ENCODE data around the gene CD226.

Gene CD226

DNA sequence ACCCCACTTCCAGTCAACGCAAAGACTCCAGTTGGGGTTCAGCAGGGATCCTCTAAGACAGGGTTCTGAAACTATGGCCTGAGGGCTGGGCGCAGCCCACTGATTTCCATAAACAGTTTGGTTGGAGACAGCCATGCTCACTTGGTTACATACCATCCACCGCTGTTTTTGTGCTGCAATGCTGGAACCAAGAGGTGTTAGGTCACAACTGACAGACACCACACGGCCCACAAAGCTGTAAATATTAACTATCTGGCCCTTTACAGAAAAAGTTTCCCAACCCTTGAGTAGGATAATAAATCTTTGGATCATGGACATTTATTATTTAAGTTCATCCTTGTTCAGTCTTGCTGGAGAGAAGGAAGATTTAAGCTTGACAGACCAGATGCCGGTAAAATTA lies 8.4 kb upstream of the CD226 start:
- no peak for DNase-seq

DNA sequence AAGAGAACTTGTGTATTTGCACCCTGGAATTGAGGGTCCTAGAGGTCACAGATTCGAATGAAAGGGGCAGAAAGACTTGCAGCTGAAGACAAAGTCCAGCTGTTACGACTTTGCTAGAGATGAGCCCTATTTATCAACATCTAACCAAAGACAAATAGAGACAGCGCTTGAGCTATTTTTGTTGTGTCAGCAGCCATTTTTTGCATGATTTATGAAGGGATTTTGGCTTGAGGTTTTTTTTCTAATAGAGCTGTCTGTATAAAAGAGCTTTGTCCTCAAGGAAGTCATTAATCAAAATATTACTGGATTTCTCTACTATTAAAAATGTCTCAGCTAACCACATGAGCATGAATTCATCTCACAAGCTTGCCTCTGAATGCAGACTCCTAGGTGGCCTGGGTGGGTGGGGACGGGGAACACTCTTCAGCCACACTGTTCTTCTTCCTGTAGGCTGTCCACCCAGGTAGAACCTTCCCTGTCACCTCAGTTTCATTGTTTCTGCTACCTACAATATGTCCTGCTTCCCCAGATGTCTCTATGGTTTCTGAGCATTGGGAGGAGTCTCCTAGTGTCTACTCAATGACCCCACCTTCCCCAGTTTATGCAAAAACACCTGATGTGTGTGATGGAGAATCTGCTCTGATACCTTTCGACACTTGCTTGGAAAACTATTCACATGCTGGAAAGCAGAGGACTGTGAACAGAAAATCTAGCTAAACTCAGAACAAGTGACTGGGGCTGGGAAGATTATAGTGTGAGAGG lies 7.2 kb upstream of the CD226 start:
- DNase-seq, result no peak

DNA sequence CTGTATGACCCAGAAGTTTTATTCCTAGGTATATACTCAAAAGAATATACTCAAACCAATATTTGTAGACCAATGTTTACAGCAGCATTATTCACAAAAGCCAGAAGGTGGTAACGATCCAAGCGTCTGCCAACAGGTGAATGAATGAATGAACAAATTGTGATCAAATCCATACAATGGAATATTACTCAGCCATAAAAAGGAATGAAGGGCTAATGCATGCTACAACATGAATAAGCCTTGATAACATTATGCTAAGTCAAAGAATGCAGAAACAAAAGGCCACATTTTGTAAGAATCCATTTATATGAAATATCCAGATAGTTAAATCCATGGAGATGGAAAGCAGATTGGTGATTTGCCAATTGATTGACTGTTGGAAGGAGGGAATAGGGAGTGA lies 5.5 kb upstream of the CD226 start:
- DNase-seq, result no peak

DNA sequence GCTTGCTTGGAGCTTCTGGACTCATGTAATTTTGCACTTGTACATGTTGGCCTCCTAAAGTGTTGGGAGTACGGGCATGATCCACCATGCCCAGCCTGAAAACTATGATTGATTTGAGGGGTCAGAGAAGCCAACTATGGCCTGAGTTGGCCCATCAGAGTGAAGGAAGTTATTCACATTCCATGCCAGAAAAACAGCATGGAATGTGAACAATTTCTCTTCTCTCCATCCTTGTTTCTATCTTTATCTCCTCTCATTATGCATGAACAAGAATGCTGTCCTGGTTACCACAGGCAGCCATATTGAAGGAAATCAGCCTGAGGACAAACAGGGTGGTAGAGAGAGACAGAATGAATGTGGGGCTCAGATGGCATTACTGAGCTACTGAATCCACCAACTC lies 3.5 kb upstream of the CD226 start:
- no peak for DNase-seq

- DNase-seq, result no peak
Observed at GRCh38 chr18:69949538-69949936, 1.9 kb upstream of the CD226 start.

DNA sequence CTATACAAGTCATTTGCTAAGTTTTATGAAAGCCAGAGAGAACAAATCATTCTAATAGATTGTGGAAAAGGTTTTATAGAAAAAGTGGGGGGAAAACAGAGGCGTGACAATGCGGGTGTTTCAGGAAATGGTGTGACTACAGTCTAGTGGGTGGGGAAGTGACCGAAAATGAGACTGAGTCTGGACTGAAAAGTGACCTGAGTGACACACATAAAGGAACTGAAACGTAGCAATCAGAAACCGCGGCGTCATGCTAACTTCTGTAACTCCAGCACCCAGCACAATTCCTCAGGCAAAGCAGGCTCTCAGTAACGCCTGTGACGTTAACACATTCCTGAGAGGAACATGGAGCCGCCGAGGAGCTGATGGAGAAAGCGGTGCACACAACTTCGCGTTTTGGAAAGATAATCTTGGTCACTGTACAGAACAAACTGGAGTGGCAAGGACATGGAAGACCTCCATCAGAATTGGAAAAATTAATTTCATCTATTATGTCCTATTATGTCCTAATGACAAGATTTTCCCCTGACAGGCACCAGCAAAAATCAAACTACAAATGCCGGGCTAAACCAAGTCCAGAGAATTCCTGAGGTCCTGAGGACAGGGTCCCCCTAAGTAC lies 1.4 kb upstream of the CD226 start:
- DNase-seq, result peak; percentile 63 to 72

DNA sequence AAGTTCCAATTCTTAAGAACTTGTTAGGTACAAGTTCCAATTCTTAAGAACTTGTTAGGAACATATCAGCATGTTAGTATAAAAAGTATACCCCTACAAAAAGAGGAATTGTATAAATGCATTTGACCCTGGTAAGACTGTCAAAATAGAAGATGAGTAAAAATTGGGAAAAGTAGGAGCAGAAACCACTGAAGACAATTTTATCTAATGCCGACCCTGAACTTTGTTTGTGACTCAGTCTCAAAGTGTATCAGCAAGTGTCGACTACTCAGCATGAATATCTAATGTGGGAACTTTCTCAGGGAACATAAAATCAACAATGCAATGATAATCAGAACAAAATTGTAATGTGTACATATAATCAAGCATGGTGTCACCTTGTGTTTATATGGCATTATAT lies 583 bp upstream of the CD226 start:
- DNase-seq, result no peak

DNA sequence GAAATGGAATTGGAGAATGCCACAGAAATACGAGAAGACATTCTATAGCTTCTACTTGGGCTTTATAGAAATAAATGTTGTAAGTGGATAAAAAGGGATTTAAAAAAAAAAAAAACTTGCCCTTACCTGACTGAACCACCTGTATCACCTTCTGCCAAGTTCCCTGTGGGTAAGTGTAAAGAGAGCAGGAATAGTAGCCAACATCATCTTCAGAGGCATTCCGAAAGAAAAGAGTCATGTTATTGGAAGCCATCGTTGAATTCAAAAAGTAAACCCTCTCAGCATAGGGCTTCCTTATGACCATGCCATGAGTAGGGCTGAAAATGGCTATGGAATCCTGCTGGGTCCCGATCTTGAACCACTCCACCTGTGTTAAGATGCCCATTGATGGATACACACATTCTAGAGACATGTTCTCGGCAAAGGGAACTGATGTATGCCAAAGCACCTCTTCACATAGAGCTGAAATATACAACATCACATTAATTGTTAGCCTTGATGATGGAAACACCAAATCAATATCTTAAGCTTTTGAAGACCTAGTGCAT lies 991 bp downstream of the CD226 start:
- no peak for DNase-seq

DNA sequence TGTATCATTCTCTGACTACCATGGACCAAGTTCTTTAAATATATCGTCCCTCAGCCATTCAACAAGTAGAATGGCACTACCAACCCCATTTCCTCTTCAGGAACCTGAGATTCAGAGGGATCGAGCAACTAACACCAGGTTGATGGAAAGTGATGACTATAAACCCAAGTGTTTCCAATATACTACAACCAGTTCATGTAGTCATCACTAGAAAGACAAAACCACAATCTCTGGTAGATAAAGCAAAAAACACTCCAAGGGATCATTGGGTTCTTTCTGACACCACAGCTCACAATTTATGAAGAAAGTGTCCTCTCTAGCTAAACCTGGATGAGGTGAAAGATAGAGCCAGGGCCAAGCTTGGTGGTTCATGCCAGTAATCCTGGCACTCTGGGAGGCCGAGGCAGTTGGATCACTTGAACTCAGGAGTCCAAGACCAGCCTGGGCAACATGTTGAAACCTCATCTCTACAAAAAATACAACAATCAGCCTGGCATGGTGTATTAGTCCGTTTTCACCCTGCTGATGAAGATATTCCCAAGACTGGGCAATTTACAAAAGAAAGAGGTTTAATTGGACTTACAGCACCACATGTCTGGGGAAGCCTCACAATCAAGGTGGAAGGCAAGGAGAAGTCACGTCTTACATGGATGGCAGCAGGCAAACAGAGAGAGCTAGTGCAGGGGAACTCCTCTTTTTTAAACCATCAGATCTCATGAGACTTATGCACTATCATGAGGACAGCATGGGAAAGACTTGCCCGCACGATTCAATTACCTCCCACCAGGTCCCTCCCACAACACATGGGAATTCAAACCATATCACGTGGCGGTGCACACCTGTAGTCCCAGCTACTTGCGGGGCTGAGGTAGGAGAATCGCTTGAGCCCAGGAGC lies 2.2 kb downstream of the CD226 start:
- DNase-seq, result no peak

GRCh38 chr18:69944436-69944835 lies 3.2 kb downstream of the CD226 start:
- DNase-seq, result no peak

GRCh38 chr18:69943021-69943420 lies 4.7 kb downstream of the CD226 start:
- no peak for DNase-seq

DNA sequence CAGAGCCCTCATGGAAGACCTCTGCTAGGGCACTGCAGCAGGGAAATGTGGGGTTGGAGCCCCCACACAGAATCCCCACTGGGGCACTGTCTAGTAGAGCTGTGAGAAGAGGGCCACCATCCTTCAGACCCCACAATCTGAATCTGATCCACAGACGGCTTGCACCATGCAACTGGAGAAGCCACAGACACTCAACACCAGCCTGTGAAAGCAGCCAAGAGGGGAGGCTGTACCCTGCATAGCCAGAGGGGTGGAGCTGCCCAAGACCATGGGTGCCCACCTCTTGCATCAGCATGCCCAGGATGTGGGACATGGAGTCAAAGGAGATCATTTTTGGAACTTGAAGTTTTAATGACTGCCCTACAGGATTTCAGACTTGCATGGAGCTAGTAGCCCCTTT lies 6.5 kb downstream of the CD226 start:
- no peak for DNase-seq

DNA sequence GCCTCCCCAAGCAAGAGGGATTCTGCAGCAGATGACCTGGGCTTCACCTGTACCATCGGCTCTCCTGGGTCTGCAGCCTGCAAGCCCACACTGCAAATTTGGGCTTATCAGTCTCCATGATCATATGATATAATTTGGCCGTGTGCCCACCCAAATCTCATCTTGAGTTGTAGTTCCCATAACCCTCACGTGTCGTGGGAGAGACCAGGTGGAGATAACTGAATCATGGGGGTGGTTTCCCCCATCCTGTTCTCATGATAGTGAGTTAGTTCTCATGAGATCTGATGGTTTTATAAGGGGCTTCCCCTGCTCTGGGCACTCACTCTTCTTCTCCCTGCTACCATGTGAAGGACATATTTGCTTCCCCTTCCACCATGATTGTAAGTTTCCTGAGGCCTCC lies 7.9 kb downstream of the CD226 start:
- peak; percentile 36 to 51 for DNase-seq

GRCh38 chr18:69936191-69936558 lies 11.5 kb downstream of the CD226 start:
- DNase-seq, result no peak

GRCh38 chr18:69935319-69936190 lies 12.1 kb downstream of the CD226 start:
- peak; percentile 79 to 86 for DNase-seq

- DNase-seq, result no peak
Observed at GRCh38 chr18:69934601-69935265, 12.9 kb downstream of the CD226 start.

- DNase-seq, result no peak
Observed at GRCh38 chr18:69929041-69929774, 18.5 kb downstream of the CD226 start.

- no peak for DNase-seq
Observed at GRCh38 chr18:69916412-69916811, 31.3 kb downstream of the CD226 start.

DNA sequence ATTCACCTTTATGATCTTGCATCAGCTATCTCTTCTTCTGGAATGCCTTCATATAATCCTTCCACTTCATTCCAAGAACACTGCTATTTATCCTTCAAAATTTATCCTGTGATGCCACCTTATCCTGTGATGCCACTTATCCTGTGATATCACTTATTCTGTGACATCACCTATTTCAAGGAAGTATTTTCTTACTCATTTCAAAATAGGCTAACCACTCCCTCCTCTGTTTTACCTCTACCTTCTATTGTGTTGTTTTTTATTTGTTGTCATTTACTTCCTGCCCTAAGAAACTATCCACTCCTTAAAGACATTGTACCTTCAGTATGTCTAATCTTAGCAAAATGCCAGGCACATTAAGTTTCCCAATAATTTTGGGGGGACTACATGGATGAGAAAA lies 38.8 kb downstream of the CD226 start:
- DNase-seq, result no peak

- no peak for DNase-seq
Observed at GRCh38 chr18:69906765-69907164, 40.9 kb downstream of the CD226 start.

DNA sequence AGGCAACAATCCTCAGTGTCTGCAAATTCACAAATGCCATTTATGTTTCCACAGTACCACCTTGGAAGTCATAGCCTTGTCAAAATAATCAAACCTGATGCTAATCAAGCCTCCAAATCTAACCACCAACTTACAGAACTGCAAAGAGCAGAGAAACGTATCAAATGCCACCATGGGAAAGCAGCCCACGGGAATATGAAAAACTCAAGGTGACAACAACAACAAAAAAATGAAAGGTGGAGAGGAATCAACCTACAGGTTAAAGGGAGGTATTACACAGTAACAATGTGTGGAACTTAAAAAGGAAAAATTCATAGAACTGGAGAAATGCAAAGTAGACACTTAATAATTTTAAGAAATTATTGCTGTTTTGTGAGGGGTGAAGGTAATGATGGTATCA lies 46.7 kb downstream of the CD226 start:
- no peak for DNase-seq
